GM15510 (cell line): Measurements from ENCODE around the gene TICAM2.

ENCODE experiments used
- POLR2A ChIP-seq: IDR thresholded peaks from 3 replicates; pipeline ENCODE4 v1.6.1; 2011; ENCODE audit warnings: borderline replicate concordance; ENCODE audit not compliant: insufficient read length; ENCODE audit errors: extremely low read depth

The TICAM2 gene

DNA sequence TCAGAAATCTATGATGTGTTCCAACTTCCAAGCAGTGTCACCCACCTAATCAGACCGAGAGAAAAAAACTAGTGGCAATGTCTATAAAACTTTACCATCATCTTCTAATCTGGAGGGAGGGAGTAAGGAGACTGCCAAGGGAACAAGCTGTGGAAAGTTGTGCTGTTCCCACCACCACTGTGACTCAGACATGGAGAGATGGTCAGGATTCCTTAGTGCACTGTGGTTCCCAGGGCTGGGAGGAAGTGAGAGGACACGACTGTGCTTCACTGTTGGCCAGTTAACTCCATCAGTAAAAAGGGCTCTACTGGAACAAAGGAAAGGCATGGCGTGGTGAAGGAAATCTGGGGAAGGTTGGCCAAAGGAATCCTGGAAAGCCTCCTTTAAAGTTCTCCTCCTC lies 18.8 kb downstream of the TICAM2 start:
- no peak for TF ChIP-seq POLR2A

DNA sequence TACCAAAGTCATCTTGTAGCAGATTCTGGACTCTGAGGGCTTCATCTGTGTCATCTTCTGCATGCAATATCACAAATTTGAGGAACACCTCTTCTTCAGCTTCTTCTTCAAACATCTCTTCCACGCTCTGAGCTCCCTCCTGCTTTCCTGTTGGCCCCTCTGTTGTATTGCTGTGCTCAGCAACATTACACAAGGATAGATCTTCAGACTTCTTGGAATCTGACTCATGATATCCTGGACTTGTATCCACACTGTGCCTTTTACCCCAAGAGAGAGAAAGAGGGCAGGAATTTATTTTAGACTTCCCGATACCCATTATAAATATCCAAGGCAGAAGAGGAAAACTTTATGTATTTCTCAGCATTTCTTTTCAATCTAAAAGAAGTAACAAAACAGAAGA lies 21.3 kb downstream of the TICAM2 start:
- TF ChIP-seq POLR2A: no peak

DNA sequence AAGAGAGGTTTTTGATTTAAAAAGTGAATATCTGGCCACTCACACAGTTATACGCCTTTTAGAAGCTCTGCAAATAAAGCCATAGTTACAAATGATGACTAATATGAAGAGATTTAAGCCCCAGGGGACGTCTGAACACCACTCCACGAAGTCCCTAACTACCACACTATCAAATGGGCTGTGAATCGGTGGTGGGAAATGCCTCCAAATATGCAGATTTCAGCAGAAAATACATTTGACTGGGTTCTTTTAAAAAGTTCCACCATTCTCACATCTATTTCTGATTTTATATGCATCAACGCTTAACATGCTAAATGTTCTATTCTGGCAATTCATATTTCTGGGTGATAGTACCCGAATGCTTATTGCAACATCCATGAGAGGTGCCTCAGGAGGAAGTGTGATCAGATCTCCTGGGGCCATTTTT lies 22.5 kb downstream of the TICAM2 start:
- no peak for TF ChIP-seq POLR2A

DNA sequence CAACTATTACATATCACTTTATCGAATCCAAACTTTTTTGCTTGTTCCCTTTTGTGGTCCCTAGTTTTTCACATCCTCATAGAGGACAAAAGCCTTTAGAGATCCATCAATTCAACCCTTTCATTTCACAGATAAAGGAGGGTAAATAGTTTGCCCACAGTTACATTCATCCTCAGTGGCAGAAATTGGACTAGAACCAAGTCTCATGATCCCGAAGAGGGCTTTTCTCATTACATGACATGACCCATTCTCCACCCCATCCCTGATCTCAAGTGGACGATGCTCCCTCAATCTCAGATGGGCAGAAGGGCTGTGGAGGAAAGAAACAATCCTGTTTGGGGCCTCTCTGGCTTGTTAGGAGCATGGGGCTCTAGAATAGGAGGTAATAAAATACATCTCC lies 23.1 kb downstream of the TICAM2 start:
- TF ChIP-seq POLR2A: no peak

DNA sequence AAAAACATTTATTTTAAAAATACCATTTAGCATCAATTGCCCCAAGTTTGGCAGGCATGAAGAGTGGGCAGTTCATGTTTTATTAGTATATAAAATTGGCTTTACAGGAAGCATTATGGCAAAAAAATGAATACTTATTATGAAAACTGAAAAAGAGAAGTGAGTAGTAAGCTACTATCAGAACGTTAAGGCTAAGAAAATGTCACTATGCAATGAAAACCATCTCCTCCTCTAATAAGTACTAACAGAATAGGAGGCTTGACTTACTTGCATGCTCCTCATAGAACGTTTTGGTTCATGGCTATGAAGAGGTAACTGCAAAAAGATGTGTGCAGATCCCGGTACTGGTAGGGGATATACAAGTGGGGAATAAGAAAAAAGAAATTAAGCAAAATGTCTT lies 23.6 kb downstream of the TICAM2 start:
- TF ChIP-seq POLR2A: no peak

DNA sequence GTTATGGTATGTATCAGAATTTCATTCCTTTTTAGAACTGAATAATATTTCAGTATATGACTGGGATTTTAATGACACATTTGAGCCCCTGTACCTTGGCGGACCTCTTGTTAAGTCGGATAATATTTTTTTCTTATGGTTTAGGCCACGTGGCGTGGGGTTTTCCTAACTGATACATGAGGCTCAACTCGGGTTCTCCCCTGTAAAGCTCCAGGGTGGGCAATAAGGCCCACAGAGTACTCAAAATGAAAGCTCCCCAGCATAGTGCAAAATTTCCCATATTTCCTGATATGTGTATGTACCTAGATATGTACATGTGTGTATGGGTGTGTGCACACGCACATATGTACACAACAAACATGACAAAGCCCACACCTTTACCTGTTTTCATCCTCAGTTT lies 24.5 kb downstream of the TICAM2 start:
- TF ChIP-seq POLR2A: no peak

DNA sequence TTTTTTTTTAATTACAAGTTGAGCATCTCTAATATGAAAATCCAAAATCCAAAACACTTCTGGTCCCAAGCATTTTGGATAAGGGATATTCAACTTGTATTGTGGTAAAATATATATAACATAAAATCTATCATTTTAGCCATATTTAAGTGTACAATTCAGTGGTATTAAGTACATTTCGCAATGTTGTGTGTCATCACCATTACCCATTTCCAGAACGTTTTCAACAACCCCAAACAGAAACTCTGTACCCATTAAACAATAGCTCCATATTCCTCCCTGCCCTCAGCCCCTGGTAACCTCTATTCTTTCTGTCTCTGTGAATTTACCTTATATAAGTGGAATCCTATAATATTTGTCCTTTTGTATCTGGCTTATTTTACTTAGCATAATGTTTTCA lies 24.9 kb downstream of the TICAM2 start:
- TF ChIP-seq POLR2A: no peak

DNA sequence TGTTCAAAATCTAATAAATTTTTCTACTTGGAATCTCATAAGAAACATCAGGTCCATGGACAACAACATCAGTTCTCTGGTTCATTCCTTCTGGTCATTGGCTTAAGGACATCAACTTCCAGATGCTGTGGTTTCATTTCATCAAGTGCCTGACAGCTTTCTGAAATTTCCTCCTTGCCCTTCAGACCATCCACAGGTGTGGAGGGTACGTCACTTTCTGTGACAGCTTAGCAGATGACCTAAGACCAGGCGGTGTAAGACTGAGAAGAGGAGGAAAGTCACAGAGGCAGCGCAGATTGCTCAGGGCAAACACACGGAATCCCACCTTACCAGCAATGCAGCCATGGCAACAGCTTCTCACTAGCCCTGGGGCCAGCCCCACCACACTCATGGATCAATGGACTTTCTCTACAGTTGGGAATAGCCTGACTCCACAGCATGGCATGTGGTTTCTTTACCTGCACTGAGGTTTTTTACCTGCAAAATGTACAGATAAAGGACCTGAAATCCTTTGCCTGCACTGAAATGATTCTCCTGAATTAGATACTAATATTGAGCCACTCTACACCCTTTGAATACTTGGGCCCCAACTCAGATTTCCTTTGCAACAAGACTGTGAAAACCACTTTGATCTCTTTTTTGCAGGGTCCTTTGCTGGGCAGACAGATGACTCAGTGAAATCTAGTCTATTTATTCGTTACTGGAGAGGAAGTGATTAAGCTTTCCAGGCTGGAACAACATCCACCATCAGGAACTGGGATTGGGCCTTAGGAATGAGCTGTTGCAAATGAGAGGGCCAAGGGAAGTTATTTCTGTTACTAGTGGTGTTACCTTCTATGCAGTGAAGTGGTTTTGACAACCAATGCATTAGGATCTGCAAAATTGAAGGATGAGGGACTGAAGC lies 26.9 kb downstream of the TICAM2 start:
- no peak for TF ChIP-seq POLR2A

DNA sequence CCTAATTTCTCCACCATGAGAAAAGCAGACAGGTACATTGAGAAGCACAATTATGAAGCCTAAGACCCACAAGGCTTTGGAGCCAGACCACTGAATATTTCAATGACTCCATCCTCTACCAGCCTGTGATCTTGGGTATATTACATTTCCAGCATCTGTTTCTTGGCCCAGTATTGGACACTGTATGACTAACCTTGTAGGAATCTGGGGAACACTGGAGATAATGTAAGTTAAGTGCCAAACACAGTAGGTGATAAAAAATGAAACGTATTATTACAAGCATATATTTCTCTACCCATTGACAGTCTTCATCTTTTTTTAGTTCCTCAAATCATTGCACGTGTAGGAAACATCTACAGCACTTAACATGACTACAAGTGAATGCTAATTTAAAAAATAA lies 29.1 kb downstream of the TICAM2 start:
- no peak for TF ChIP-seq POLR2A

DNA sequence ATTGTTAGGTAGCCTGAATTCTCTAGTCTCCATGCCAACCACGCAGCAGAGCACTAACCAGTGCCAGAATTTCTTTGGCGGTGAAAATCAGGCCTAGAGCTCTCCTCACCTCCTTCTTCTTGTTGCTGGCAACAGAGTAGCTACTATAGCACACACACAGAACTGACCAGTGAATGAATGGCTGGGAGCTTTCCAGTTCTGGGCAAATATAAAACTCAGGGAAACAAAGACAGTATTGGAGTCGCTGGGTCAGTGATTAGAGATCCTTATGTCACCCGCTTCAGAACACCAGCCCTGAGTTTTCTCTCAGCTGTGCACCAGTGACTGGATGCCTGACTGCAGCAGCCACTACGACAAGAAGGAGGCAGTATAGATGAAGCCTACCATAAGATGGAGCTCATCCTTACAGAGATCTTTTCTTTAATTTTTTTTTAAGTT lies 30.8 kb downstream of the TICAM2 start:
- no peak for TF ChIP-seq POLR2A

DNA sequence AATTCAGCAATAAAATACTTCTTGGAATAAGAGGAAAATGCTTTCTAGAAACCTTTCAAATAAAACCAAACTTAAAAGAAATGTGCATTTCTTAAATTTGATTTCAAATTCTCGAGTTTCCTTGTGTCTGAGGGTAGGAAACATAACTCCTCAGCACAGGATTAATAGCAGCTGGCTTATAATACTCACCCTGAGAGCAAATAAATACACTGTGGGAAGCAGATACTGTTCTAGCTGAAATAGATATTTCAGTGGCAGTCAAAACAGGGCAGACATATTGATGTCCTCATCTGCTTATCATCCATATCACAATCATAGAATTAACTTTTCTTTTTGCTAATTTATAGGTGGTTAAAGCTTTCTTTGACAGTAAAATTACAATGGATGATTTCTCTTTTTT lies 33.6 kb downstream of the TICAM2 start:
- no peak for TF ChIP-seq POLR2A

DNA sequence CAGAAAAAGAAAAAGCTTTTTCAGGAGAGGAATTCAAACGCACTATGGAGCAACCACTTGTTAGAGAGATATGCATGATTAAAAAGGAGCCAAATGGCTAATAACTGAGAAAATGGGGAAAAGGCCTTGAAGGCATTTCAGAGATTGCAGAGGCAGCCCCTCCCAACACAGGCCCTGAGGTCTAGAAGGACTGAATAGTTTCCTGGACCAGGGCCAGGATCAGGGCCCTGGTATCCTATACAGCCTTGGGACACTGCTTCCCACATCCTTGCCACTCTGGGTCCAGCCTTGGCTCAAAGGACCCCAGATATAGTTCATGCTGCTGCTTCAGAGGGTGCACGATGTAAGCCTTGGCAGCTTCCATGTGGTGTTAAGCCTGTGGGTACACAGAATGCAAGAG lies 37.0 kb downstream of the TICAM2 start:
- no peak for TF ChIP-seq POLR2A

DNA sequence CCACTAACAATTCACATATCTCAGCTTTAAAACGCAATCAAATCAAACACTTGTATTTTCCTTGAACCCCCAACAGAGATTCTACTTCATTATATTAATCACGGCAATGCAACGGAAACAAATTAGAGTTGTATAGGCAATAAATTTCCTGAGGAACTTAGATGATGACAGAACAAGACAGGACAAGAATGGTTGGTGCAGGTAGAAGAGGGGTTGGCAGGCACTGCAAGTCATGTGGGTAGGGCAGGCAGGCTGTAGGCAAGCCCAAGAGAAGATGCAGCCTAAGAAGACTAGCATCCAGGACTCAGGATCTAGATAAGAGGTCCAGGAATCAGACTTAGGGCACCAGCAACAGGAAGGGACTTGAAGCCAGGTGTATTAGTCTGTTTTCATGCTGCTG lies 41.1 kb downstream of the TICAM2 start:
- no peak for TF ChIP-seq POLR2A

DNA sequence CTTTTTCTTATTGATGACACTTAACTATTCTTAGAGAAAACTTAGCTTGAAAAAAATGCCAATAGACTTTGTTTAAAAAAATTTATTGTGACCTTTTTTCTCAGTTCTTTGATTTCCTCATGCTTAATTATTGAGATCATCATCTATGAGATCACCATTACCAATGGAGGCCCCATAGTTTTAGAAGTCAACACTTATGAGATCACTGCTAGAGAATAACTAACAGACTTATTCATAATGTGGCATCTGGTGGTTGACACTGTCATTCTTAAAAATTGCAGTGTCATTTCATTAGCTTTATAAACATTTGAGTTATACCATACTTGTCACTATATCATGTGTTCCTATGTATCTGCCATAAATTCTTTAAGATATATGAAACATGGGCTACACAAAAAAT lies 42.8 kb downstream of the TICAM2 start:
- TF ChIP-seq POLR2A: no peak

DNA sequence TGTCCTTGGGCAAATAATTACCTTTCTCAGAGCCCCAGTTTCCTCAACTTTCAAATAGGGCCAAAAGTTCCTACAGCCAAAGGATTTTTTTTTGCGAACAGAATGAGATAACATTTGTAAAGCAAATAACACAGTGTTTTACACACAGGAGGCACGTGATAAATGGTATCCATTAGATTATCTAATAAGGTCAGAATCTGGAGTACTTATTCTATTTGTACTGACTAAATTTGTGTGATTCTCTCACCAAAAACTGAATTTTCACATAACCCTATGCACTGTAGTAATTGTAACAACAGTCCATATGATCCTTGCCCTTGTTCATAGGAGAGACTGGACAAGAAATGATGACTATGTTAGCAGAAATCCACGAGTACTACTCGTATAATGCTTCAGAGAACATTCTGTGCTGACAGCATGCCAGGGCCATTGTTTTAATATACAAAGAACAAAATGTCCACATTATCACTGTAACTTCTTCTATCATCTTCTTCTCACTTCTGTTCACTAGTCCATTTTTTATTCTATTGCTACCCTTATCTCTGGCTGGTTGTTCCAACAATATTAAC lies 43.8 kb downstream of the TICAM2 start:
- no peak for TF ChIP-seq POLR2A
